DMS114 treated with DMSO at 0.1 percent for 48 hours (cell line): ENCODE results near the gene HERC2.

ENCODE experiments used
- DNase-seq: peaks from one replicate; lab custom pipeline; 2025; ENCODE audit not compliant: unreplicated experiment; lab: John Stamatoyannopoulos, UW

Gene HERC2

GRCh38 chr15:28075573-28075972 is 246.4 kb downstream of the HERC2 start:
- no peak for DNase-seq

GRCh38 chr15:28068930-28069329 is 253.0 kb downstream of the HERC2 start:
- DNase-seq: no peak

GRCh38 chr15:28066231-28066630 is 255.7 kb downstream of the HERC2 start:
- no peak for DNase-seq
